ENCODE results near the gene DNAJC15. TPM values are rescaled to one million over a fixed set of nuclear protein-coding genes. Genes with fewer than 3 reads are reported as not detected.

Gene DNAJC15
- total RNA-seq, 1 donor from 2014 or later: 4.7 TPM

DNA sequence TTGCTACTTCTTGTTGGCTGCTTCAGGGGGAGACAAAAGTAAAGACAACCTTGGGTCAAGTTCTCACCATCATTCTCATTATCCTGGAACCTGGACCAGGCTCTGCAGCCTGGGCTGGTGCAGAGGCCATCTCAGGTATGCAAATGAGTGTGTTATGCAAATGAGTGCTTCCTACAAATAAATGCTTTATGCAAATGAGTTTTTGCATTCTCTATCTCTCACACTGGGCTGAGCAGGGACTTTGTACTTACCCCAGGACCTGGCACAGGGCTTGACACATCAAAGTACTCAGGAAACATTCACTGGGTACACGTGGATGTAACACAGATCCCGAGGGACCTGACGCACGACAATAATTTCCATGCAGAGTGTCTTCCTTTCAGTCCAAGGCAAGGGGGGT is 103.0 kb downstream of the DNAJC15 start:
- intact Hi-C loops (cut with DNase I): no loop called here
- no peaks in the 10 kb centered on the region for H3K27me3 ChIP-seq
- no peaks in the 10 kb centered on the region for H3K36me3 ChIP-seq
- H3K27ac ChIP-seq: no peak overlapping the region
- H3K4me1 ChIP-seq: peaks cover 11% of the 10 kb centered on the region
- TF ChIP-seq POLR2AphosphoS5 (IDR thresholded peaks at IDR 0.05; ENCODE audit: insufficient read depth in 1 of 2, low read depth in 1 of 2) (no peak), POLR2A (IDR thresholded peaks at IDR 0.05) (no peak)
- TF ChIP-seq, protein P1, sequence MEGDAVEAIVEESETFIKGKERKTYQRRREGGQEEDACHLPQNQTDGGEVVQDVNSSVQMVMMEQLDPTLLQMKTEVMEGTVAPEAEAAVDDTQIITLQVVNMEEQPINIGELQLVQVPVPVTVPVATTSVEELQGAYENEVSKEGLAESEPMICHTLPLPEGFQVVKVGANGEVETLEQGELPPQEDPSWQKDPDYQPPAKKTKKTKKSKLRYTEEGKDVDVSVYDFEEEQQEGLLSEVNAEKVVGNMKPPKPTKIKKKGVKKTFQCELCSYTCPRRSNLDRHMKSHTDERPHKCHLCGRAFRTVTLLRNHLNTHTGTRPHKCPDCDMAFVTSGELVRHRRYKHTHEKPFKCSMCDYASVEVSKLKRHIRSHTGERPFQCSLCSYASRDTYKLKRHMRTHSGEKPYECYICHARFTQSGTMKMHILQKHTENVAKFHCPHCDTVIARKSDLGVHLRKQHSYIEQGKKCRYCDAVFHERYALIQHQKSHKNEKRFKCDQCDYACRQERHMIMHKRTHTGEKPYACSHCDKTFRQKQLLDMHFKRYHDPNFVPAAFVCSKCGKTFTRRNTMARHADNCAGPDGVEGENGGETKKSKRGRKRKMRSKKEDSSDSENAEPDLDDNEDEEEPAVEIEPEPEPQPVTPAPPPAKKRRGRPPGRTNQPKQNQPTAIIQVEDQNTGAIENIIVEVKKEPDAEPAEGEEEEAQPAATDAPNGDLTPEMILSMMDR (IDR thresholded peaks at IDR 0.05): no peak
- no peak for DNase-seq (ENCODE audit: extremely low spot score in 2 of 2)
- H3K9me3 ChIP-seq: no peaks in the 10 kb centered on the region
- no peak overlapping the region for H3K4me3 ChIP-seq

DNA sequence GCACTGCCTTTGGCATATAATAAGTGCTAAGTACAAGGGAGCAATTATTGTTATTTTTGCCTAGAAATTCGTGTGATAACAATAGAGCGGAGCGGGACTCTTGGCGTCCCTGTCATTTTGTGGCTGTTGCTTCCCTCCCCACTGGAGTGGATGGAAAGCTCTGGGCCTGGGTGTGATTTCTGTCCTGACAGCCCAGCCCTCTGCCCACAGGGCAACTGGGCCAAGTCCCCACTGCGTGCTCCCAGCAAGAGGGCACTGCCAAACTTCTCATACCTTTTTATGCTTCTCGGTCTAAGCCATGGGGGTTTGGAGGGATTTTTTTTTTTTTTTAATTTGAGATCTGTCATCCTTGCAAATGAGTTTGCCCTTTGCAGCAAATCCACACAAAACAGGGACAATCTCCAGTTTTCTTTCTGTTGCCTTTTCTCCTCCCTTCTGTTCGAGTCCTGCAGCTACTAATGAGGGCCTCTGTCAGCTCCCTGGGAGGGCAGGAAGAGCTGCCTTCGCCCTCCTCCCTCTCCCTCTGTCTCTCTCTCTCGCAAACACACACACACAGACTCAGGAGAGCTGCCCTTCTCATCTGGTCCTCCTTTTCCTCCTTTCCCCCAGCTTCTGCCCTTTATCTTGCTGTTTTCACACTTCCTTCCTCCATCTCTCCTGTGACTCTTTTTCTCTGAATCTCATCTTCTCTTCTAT is 103.9 kb downstream of the DNAJC15 start:
- peaks cover 11% of the 10 kb centered on the region for H3K4me1 ChIP-seq
- H3K4me3 ChIP-seq: no peak overlapping the region
- TF ChIP-seq POLR2A (IDR thresholded peaks at IDR 0.05) (no peak), POLR2AphosphoS5 (IDR thresholded peaks at IDR 0.05; ENCODE audit: insufficient read depth in 1 of 2, low read depth in 1 of 2) (no peak)
- TF ChIP-seq, protein P1 (IDR thresholded peaks at IDR 0.05): no peak
- H3K27me3 ChIP-seq: no peaks in the 10 kb centered on the region
- no peak for DNase-seq (ENCODE audit: extremely low spot score in 2 of 2)
- no peaks in the 10 kb centered on the region for H3K9me3 ChIP-seq
- intact Hi-C loops (cut with DNase I): no loop called here
- no peak overlapping the region for H3K27ac ChIP-seq
- no peaks in the 10 kb centered on the region for H3K36me3 ChIP-seq

- Histone ChIP-seq H3K27ac (no peak overlapping the region), H3K4me3 (no peak overlapping the region), H3K27me3 (no peaks in the 10 kb centered on the region), H3K9me3 (no peaks in the 10 kb centered on the region), H3K4me1 (peaks cover 11% of the 10 kb centered on the region), H3K36me3 (no peaks in the 10 kb centered on the region)
- intact Hi-C loops (cut with DNase I): no loop called here
- TF ChIP-seq POLR2A (IDR thresholded peaks at IDR 0.05) (no peak), POLR2AphosphoS5 (IDR thresholded peaks at IDR 0.05; ENCODE audit: insufficient read depth in 1 of 2, low read depth in 1 of 2) (no peak)
- TF ChIP-seq, protein P1 (IDR thresholded peaks at IDR 0.05): no peak
- DNase-seq (ENCODE audit: extremely low spot score in 2 of 2): no peak
Observed at GRCh38 chr13:43127827-43128226, 104.4 kb downstream of the DNAJC15 start.

- peak overlapping the region; percentile 9 to 40 for H3K4me3 ChIP-seq
- H3K27ac ChIP-seq: no peak overlapping the region
- no peak for DNase-seq (ENCODE audit: extremely low spot score in 2 of 2)
- peaks cover 11% of the 10 kb centered on the region for H3K4me1 ChIP-seq
- TF ChIP-seq POLR2A (IDR thresholded peaks at IDR 0.05): no peak
- TF ChIP-seq, protein P1 (IDR thresholded peaks at IDR 0.05): no peak
- no peaks in the 10 kb centered on the region for H3K36me3 ChIP-seq
- intact Hi-C loops (cut with DNase I): no loop called here
- no peaks in the 10 kb centered on the region for H3K9me3 ChIP-seq
- no peaks in the 10 kb centered on the region for H3K27me3 ChIP-seq
Observed at GRCh38 chr13:43128504-43128961, 105.1 kb downstream of the DNAJC15 start.

- intact Hi-C loops (cut with DNase I): no loop called here
- no peak for DNase-seq (ENCODE audit: extremely low spot score in 2 of 2)
- Histone ChIP-seq H3K27me3 (no peaks in the 10 kb centered on the region), H3K4me1 (peaks cover 11% of the 10 kb centered on the region), H3K27ac (no peak overlapping the region), H3K9me3 (no peaks in the 10 kb centered on the region), H3K4me3 (peak overlapping the region; percentile 13 to 40), H3K36me3 (no peaks in the 10 kb centered on the region)
- TF ChIP-seq POLR2AphosphoS5 (IDR thresholded peaks at IDR 0.05; ENCODE audit: insufficient read depth in 1 of 2, low read depth in 1 of 2) (no peak), POLR2A (IDR thresholded peaks at IDR 0.05) (no peak)
- TF ChIP-seq, protein P1 (IDR thresholded peaks at IDR 0.05): no peak
Observed at GRCh38 chr13:43129066-43129465, 105.7 kb downstream of the DNAJC15 start.
